ENCODE results near the gene TIGIT.

Gene TIGIT

GRCh38 chr3:114310695-114311094 is 16.9 kb downstream of the TIGIT start:
- DNase-seq (ENCODE audit: low read depth in 2 of 2), result no peak

DNA sequence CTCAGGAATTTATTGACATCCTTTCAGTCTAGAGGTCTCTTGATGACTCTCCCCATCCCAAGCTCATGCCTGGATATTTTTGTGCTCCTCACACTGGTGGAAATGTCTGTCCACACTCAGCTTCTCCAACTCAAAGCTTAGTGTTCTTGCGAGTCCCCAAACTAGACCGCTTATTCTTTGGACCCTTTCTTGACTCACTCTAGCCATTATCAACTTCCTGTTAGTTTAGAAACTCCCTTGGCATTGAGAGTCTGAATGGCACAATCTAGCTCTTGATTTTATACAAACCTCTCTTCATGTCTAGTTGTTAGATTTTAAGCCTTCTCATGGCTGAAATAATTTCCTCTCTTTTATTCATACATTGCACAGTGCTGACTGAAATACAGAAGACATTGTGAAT is 19.6 kb downstream of the TIGIT start:
- no peak for DNase-seq (ENCODE audit: low read depth in 2 of 2)

GRCh38 chr3:114314282-114314681 is 20.5 kb downstream of the TIGIT start:
- no peak for DNase-seq (ENCODE audit: low read depth in 2 of 2)

DNA sequence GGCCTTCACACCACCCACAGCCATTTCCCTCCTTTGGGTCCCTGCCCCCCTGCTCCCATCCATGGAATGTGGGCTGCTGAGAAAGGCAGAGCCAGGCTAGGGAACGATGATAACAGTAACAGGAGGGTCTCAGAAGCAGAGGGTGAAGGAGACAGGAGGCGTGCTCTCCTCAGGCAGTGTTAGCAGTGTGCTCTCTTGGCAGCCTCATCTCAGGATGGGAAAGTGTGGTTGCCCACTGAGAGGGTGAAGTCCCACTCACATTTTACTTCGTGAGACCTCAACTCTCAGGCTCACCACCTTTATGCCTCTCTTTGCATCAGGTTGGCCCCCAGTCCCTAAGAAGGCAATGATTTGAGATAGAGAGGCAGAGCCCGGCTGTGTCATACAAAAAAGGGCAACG is 24.5 kb downstream of the TIGIT start:
- no peak for DNase-seq (ENCODE audit: low read depth in 2 of 2)

DNA sequence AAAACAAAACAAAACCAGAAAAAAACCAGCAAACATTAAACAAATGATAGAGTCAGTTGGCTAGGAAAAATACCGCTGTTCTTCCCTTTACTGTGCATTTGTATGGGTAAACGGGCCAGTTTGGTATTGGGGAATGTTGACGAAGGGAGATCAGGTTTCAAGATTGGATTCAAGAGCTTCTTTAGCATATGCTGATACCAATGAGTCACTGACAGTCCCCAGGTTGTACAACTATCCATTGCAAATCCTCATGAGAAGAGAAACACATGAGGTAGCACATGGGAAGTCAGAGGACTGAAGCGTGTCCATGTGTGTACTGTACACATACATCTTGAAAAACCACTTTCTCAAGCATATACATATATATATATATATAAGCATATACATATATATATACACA is 25.6 kb downstream of the TIGIT start:
- no peak for DNase-seq (ENCODE audit: low read depth in 2 of 2)

GRCh38 chr3:114320246-114320645 is 26.4 kb downstream of the TIGIT start:
- no peak for DNase-seq (ENCODE audit: low read depth in 2 of 2)

DNA sequence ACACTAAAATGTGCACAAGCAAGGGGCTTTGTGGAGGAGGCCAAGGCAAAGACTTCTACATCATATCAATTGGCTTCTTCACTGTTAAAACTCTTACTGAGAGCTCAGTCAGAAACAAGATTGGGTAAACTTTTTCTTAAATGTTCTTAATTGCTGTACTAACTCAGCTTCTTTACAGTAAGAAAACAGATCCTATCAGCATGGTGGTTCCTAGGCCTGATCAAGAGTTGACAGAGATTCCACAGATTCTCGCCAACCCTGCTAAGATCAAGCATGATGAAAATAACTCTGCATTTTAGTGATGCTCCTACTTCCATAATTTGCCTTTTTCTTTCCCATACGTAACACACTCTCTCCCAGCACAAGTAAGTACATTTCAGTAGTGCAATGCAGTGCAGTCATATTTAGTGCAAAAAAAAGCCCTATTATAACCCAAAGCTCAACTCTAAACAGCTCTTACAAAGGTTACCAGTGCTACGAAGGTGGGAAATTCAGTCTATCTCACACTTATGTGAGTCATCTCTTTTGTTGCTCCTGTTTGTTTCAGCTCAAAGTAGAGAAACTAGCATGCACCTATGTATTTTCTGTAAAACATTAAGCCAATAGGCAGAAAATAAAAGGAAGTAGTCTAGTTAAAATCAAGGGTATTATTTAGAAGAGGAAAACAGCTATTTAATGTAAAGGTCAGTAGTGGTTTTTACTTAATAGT is 29.9 kb downstream of the TIGIT start:
- DNase-seq (ENCODE audit: low read depth in 2 of 2), result no peak

- DNase-seq (ENCODE audit: low read depth in 2 of 2), result no peak
Observed at GRCh38 chr3:114327665-114328064, 33.8 kb downstream of the TIGIT start.

DNA sequence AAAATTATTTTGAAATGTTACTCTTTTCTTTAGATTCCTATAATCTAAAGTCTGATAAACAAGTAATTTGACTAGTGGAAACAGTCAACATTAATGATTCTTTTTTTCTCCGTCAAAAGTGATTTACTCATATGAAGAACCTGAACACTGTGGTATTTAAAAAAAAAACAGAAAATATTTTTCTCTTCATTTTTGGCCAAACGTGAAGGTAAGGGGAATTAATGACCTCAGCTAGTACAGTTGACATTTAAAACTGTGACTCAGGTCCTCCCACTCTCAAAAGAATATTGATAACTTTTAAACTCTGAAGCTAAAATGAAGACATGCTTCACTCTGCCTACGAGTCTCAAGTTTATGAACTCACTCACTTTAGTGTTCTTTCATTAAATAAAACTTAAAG is 34.5 kb downstream of the TIGIT start:
- DNase-seq (ENCODE audit: low read depth in 2 of 2), result no peak

DNA sequence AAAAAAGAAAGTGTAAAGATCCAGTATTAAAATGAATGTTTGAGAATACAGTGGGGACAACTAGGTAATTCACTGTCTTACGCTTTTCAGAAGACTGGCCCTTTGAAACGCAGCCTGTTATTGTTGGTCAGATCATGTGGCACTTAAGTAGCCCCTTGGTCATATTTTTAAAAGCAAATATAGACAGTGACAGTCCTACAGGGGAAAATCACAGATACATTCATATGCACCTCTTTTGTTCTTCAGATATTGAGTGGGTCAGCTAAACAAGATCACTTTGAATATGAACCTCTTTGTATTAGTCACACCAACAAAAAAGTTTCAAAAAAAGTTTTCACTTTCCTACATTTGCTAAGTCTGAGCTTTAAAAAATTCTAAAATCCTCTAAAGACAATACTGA is 36.0 kb downstream of the TIGIT start:
- no peak for DNase-seq (ENCODE audit: low read depth in 2 of 2)

- DNase-seq (ENCODE audit: low read depth in 2 of 2), result no peak
Observed at GRCh38 chr3:114331007-114331406, 37.2 kb downstream of the TIGIT start.

GRCh38 chr3:114331710-114332109 is 37.9 kb downstream of the TIGIT start:
- no peak for DNase-seq (ENCODE audit: low read depth in 2 of 2)

GRCh38 chr3:114332342-114333179 is 38.7 kb downstream of the TIGIT start:
- no peak for DNase-seq (ENCODE audit: low read depth in 2 of 2)

- DNase-seq (ENCODE audit: low read depth in 2 of 2), result no peak
Observed at GRCh38 chr3:114333180-114333922, 39.5 kb downstream of the TIGIT start.

DNA sequence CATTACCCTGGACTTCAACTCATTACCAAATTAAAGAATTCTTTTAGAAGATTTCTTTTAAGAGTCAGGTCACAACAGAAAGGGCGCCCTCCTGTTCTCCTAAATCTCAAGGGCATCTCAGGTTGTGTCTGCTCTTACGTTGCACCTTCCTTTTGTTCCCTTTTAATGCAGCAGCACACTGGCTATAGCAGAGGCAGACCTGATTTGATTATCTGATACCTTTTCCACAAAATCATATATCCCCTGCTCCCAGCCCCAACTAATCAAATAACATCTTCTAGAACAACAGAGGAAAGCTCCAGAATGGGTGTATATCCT is 40.1 kb downstream of the TIGIT start:
- DNase-seq (ENCODE audit: low read depth in 2 of 2), result no peak

- no peak for DNase-seq (ENCODE audit: low read depth in 2 of 2)
Observed at GRCh38 chr3:114336122-114336697, 42.4 kb downstream of the TIGIT start.

GRCh38 chr3:114336857-114337256 is 43.0 kb downstream of the TIGIT start:
- no peak for DNase-seq (ENCODE audit: low read depth in 2 of 2)

DNA sequence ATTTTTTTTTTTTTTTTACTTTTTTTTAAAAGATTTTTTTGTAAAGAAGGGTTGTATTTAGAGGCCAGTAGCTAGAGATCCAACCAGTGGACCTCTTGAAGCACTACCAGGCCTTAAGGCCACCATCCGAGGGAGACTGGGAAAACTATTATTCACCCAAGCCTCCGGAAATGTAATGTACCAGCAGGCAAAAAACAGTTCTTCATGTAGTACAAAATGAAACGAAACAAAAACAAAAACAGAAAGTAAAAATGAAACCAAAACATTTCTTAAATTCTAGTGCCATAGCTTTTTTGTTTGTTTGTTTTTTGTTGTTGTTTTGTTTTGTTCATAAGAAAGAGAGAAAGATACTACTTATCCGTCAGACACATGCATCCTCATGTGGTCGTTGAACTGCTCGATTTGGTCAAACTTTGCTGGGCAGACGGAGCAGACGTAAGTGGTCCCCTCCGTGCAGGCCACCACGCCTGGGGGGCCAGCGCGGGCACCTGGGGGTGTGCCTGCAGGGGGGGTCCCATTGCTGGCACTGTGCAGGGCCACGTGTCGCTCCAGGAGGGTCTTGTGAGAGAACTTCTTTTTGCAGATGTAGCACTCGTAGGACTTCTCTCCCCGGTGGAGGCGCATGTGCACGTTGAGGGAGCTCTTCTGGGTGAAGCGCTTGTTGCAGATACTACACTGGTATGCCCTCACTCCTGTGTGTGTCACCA is 45.0 kb downstream of the TIGIT start:
- no peak for DNase-seq (ENCODE audit: low read depth in 2 of 2)

- DNase-seq (ENCODE audit: low read depth in 2 of 2), result no peak
Observed at GRCh38 chr3:114344492-114344891, 50.7 kb downstream of the TIGIT start.

DNA sequence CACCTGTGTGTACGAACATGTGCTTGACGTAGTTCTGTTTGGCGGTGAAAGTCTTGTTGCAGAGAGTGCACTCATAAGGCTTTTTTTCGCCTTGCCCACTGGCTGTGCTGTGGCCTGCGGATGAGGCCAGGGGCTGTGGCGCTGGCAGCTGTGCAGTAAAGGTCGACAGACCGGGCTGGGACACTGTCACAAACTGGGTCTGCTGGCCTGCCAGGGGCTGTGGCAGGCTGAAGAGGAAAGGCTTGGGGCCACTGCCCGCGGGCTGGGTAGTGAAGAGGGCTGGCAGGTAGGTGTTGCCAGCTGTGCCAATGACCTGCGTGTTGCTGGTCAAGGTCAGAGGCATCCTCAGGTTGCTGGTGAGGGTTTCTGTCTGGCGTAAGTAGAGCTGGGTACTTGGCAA is 56.4 kb downstream of the TIGIT start:
- no peak for DNase-seq (ENCODE audit: low read depth in 2 of 2)

DNA sequence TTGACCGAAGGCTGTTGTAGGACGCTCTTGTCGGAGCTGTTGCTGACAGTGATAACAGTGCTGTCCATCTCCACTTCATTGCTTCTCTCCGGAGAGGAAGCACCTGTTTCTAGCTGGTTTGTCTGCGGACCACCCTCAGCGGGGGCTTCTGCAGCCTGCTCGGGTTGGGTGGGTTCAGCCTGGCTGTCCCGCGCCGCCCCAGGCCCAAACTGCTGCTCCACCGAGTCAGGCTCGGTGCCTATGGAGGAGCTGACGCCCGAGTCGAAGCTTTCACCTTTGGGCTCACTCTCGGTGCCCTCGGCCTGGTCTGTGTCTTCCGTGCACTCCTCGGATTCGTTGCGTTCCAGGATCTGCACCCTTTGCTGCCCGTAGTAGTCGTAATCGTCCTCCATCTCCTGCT is 56.9 kb downstream of the TIGIT start:
- no peak for DNase-seq (ENCODE audit: low read depth in 2 of 2)
